Measurements from ENCODE around the gene MRC2.
"Not testable (repeated sequence)": the region's sequence is repeated elsewhere in the genome, so short reads cannot be mapped to it uniquely, and the experiment has no call there.

Gene MRC2

DNA sequence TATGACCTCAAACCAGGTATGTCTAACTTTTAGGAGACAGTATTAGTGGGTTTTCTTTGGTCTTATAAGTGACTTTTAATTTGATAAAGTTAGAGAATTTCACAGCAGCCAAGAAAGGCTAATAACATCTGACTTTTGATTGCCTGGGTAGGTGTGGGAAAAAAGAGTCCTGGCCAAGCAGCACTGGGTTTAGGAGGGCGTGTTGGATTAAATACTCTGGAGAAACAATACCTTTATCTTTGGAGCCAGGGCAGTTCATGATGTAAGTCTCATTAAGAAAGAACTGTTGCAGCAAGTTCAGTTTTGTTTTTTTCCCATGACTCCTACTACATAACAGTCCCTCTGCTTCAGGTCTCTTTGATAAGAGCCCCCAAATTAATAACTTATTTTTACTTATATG is 26.7 kb upstream of the MRC2 start:
- no peak overlapping the region for H3K4me3 Mint-ChIP-seq
- no peak for DNase-seq (ENCODE audit: low spot score in 2 of 2)
- no peak for ATAC-seq (ENCODE audit: low read depth)
- peak overlapping the region; percentile 62 for H3K27ac Mint-ChIP-seq
- H3K36me3 Mint-ChIP-seq, result peaks cover 33% of the 10 kb centered on the region
- no peaks in the 10 kb centered on the region for H3K27me3 Mint-ChIP-seq
- peaks cover 2% of the 10 kb centered on the region for H3K9me3 Mint-ChIP-seq
- no peaks in the 10 kb centered on the region for H3K4me1 Mint-ChIP-seq

DNA sequence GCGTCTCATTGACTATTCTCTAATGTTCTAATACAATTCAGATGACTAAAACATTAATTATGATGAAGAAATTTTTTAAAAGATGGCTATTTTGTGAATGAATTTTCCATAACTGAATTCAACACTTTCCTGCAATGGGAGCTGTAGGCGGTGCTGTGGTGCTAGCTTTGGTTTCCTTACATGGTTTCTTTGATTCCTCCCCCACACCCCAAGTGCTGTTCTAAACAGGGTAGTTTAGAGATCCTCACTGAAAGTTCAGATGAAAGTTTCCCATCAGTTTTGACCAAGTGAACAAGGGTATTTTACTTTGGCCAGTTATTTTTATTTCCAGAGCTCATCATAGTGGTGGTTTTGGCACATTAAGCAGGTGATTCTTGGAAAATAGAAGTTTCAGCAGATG is 26.0 kb upstream of the MRC2 start:
- ATAC-seq (ENCODE audit: low read depth) (no peak), DNase-seq (ENCODE audit: low spot score in 2 of 2) (no peak)
- Mint-ChIP-seq H3K36me3 (peaks cover 32% of the 10 kb centered on the region), H3K4me3 (no peak overlapping the region), H3K27me3 (no peaks in the 10 kb centered on the region), H3K27ac (no peak overlapping the region), H3K4me1 (no peaks in the 10 kb centered on the region), H3K9me3 (peaks cover 2% of the 10 kb centered on the region)

DNA sequence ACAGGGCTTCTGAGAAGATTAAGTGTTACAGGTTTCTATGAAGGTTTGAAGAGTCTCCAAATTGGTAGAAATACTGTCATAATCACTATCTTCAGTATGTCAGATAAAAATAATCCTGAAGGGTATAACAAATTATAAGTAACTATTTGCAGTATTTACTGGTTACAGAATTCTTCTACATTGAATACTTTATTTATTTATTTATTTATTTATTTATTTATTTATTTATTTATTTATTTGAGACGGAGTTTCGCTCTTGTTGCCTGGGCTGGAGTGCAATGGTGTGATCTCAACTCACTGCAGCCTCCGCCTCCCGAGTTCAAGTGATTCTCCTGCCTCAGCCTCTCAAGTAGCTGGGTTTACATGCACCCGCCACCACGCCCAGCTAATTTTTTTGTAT is 23.7 kb upstream of the MRC2 start:
- not testable (repeated sequence) for H3K27me3 Mint-ChIP-seq; H3K9me3 Mint-ChIP-seq; H3K27ac Mint-ChIP-seq; ATAC-seq (ENCODE audit: low read depth); H3K4me3 Mint-ChIP-seq; H3K4me1 Mint-ChIP-seq; DNase-seq (ENCODE audit: low spot score in 2 of 2)
- peaks cover 37% of the 10 kb centered on the region for H3K36me3 Mint-ChIP-seq

DNA sequence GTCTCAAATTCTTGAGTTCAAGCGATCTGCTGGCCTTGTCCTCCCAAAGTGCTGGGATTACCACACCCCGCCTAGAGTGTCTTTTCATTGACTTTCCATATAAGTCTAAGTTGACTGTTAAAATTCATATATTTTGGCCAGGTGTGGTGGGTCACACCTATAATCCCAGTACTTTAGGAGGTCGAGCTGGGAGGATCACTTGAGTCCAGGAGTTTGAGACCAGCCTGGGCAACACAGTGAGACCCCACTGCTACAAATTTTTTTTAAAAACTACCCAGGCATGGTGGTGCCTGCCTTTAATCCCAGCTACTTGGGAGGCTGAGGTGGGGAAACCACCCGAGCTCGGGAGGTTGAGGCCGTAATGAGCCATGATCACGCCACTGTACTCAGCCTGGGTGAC is 21.9 kb upstream of the MRC2 start:
- H3K27ac Mint-ChIP-seq, result no peak overlapping the region
- no peak overlapping the region for H3K4me3 Mint-ChIP-seq
- H3K9me3 Mint-ChIP-seq, result no peaks in the 10 kb centered on the region
- ATAC-seq (ENCODE audit: low read depth), result no peak
- H3K27me3 Mint-ChIP-seq, result no peaks in the 10 kb centered on the region
- H3K36me3 Mint-ChIP-seq, result peaks cover 36% of the 10 kb centered on the region
- H3K4me1 Mint-ChIP-seq, result peaks cover 7% of the 10 kb centered on the region
- DNase-seq (ENCODE audit: low spot score in 2 of 2), result no peak

DNA sequence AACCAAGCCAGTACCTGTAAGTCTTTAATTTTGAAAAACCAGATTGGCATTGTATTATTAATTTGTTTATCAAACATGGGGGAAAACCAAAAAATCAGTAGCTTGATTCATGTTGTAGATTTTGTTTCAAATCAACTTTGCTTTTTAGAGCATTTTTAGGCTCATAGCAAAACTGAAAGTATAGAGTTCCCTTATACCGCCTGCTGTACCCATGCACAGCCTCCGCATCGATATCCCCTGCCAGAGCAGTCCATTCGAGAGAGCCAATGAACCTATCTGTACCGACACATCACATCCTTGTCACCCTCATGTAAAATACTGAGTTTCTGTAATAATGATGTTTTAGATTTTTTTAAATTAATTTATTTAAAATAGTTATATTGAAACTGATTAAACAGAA is 16.2 kb upstream of the MRC2 start:
- Mint-ChIP-seq H3K27ac (peak overlapping the region; percentile 70), H3K27me3 (no peaks in the 10 kb centered on the region), H3K4me3 (peak overlapping the region; percentile 46), H3K4me1 (peaks cover 11% of the 10 kb centered on the region), H3K9me3 (no peaks in the 10 kb centered on the region), H3K36me3 (peaks cover 42% of the 10 kb centered on the region)
- DNase-seq (ENCODE audit: low spot score in 2 of 2), result no peak
- peak; percentile 82 for ATAC-seq (ENCODE audit: low read depth)

DNA sequence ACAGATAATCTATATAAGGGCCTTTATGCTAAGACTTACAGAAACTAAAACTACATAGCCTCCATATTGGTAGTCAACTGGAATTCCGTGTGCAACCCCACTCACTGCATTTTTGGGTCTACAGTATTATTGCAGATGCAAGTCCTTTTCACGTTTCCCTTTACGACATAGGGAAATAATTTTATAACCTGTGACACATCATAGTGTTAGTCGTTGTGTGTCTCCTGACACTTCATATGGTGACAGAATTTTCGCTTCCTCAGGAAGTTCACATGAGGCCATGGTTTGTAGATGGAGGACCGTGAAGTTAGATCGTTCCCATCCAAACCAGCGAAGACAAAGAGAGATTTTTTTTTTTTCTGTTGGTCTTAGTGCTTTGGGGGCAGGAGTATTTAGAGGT is 15.7 kb upstream of the MRC2 start:
- Mint-ChIP-seq H3K36me3 (peaks cover 40% of the 10 kb centered on the region), H3K9me3 (no peaks in the 10 kb centered on the region), H3K27me3 (no peaks in the 10 kb centered on the region), H3K4me3 (no peak overlapping the region), H3K4me1 (peaks cover 11% of the 10 kb centered on the region), H3K27ac (peak overlapping the region; percentile 70)
- DNase-seq (ENCODE audit: low spot score in 2 of 2) (no peak), ATAC-seq (ENCODE audit: low read depth) (peak; percentile 75)

DNA sequence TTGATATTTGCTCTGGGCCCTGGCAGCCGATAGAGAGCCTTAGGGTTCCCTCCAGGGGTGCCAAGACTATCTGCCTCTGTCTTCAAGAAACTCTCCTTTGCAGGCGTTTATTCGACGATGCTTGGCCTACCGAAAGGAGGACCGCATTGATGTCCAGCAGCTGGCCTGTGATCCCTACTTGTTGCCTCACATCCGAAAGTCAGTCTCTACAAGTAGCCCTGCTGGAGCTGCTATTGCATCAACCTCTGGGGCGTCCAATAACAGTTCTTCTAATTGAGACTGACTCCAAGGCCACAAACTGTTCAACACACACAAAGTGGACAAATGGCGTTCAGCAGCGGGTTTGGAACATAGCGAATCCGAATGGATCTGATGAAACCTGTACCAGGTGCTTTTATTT is 15.2 kb upstream of the MRC2 start:
- not testable (repeated sequence) for H3K9me3 Mint-ChIP-seq; H3K27me3 Mint-ChIP-seq; H3K4me3 Mint-ChIP-seq; ATAC-seq (ENCODE audit: low read depth); DNase-seq (ENCODE audit: low spot score in 2 of 2)
- Mint-ChIP-seq H3K27ac (peak overlapping the region; percentile 70), H3K4me1 (peaks cover 11% of the 10 kb centered on the region), H3K36me3 (peaks cover 37% of the 10 kb centered on the region)

DNA sequence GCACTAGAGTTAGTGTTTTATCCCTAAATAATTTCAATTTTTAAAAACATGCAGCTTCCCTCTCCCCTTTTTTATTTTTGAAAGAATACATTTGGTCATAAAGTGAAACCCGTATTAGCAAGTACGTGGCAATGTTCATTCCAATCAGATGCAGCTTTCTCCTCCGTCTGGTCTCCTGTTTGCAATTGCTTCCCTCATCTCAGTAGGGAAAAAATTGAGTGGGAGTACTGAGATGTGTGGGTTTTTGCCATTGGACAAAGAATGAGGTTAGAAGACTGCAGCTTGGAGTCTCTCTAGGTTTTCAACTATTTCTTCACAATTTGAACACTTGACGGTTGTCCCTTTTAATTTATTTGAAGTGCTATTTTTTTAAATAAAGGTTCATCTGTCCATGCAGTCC is 14.4 kb upstream of the MRC2 start:
- not testable (repeated sequence) for H3K4me3 Mint-ChIP-seq; H3K27ac Mint-ChIP-seq; H3K9me3 Mint-ChIP-seq; DNase-seq (ENCODE audit: low spot score in 2 of 2); ATAC-seq (ENCODE audit: low read depth); H3K27me3 Mint-ChIP-seq
- H3K36me3 Mint-ChIP-seq, result peaks cover 31% of the 10 kb centered on the region
- H3K4me1 Mint-ChIP-seq, result peaks cover 11% of the 10 kb centered on the region

DNA sequence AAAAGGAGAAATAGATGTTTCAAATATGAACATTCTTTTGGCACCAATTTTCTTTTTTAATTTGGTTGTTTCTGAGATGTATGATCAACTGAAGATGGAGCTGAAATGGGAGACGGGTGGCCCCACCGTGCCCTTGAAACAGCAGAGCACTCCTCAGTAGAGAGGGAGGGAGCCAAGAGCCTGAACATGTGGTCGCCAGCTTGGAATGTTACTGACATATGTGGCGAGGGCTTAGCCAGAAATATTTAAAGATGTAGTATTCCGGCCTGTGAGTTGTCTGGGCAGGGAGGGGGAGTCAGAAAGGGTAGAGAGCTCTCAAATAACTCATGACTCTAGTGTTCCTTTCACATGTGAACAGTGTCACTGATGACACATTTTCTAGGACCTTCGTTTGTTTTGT is 13.3 kb upstream of the MRC2 start:
- Mint-ChIP-seq H3K4me1 (peaks cover 11% of the 10 kb centered on the region), H3K27me3 (no peaks in the 10 kb centered on the region), H3K4me3 (no peak overlapping the region), H3K36me3 (peaks cover 25% of the 10 kb centered on the region), H3K9me3 (no peaks in the 10 kb centered on the region), H3K27ac (no peak overlapping the region)
- no peak for ATAC-seq (ENCODE audit: low read depth)
- no peak for DNase-seq (ENCODE audit: low spot score in 2 of 2)

DNA sequence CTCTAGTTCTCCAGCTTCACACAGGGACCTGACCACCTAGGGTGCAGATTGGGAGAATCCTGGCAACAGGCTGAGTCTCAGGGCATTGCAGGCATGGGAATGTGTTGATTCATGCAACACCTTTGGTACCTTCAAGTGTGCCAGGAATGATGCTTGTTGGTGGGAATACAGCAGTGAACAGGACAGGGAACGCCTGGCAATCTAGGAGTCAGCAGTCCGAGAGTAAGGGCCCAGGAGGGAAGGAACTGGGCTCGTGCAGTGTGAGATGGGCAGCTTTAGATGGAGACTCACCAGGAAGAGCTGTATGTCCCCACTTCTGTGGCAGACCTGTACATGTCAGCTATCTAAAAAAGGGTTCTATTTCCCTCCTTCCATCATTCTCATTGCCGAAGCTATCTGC is 12.0 kb upstream of the MRC2 start:
- Mint-ChIP-seq H3K27ac (no peak overlapping the region), H3K9me3 (no peaks in the 10 kb centered on the region), H3K27me3 (no peaks in the 10 kb centered on the region), H3K36me3 (peaks cover 17% of the 10 kb centered on the region), H3K4me1 (peaks cover 5% of the 10 kb centered on the region), H3K4me3 (no peak overlapping the region)
- no peak for DNase-seq (ENCODE audit: low spot score in 2 of 2)
- ATAC-seq (ENCODE audit: low read depth), result no peak

DNA sequence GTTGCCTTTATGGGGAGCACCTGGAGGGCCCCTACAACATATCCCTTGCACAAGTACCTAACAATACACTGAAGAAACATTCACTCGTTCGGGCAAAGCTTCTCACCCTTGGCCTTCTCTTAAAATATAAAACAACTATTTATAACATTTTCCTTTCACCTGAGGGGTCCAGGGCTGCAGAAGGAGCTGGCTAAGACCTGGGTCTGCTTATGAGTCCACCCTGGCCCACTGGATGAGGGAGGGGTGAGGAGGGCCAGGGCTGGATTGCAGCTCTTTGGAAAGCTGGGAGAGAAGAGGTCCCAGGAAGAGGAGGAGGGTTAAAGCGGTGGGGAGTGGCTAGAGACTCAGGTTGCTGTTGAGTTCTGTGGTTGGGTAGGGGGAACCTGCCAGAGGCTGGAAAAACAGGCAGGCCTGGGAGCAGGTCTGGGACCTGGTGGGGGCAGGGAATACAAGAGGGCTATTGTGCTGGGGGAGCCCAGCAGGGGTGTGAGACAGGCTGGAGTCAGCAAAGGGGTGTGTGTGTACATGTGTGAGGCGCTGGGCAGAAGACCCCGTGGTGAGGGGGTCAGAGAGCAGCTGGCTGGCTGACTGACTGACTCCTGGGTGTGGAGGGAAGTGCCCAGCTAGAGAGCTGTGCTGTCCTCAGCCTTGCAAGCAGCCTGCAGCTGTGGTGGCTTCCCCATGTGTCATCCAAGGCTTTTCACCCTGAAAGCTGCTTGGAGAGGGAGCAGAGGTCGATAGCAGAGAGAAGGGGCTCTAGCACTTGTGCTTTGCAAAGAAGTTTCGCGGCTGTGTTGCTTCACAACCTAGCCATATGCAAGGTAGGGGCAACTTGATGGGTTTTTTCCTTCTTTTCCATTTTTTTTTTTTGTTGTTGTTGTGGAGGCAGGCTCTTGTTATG is 10.2 kb upstream of the MRC2 start:
- Mint-ChIP-seq H3K27ac (no peak overlapping the region), H3K4me3 (no peak overlapping the region), H3K4me1 (no peaks in the 10 kb centered on the region), H3K36me3 (peaks cover 11% of the 10 kb centered on the region), H3K27me3 (no peaks in the 10 kb centered on the region), H3K9me3 (no peaks in the 10 kb centered on the region)
- ATAC-seq (ENCODE audit: low read depth) (no peak), DNase-seq (ENCODE audit: low spot score in 2 of 2) (no peak)

DNA sequence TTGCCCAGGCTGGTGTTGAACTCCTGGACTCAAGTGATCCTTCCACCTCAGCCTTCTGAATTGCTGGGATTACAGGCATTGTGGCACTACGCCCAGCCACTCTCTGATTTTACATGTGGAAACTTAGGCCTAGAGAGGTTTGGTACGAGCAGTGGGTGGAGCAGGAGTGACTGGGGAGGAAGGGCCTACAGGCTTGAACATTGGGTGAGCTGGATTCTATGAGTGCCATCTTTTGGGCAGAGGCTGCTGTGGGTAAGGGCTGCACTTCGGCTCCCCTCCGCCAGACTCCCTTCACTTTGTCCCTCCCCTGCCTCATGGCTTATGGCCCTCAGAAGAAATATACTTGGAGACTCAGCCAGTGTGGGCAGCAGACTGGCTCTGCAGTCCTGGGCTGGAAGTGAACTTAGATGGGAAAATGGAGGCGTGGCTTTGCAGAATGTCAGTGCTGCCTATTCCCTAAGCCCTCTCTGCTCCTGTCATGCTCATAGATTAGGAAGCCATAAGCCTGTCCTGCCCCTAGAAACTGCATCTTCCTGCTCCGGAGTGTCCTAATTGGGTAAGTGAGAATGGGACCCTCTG is 9.5 kb upstream of the MRC2 start:
- Mint-ChIP-seq H3K4me3 (no peak overlapping the region), H3K27me3 (no peaks in the 10 kb centered on the region), H3K4me1 (no peaks in the 10 kb centered on the region), H3K27ac (no peak overlapping the region), H3K9me3 (no peaks in the 10 kb centered on the region), H3K36me3 (peaks cover 10% of the 10 kb centered on the region)
- DNase-seq (ENCODE audit: low spot score in 2 of 2), result no peak
- ATAC-seq (ENCODE audit: low read depth), result no peak

DNA sequence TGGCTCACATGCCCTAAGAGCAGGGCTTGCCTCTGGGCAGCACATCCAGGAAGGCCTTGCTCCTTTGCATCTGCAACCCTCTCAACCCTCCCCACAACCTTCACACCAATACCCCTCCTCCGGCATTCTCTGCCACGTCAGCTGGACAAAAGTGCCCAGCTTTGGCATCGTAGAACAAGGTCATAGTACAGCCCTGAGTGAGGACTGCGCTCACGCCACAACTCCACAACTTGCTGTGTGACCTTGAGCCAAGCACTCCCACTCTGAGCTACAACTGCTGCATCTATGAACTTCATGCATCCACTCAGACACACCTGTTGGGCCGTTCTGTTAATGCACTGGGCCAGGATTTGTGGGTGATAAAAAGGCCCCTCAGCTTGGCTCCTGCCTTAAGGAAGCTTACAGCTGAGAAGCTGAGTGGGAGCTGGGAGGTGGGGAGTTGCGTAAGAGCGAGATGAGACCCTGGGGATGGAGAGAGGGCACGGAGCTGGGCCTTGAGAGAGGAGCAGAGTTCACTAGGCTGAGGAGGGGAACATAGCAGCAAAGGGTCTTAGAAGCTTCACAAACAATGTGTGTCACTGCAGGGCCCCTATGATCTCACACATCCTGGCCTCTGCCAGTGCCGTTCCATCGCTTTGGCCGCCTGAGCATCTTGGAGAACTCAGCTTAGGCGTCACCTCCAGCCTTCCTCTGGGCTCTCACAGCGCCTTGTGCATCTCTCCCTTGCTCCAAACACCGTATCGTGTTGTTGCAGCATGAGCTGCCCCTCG is 8.6 kb upstream of the MRC2 start:
- Mint-ChIP-seq H3K36me3 (peaks cover 10% of the 10 kb centered on the region), H3K27me3 (no peaks in the 10 kb centered on the region), H3K4me3 (no peak overlapping the region), H3K27ac (no peak overlapping the region), H3K4me1 (no peaks in the 10 kb centered on the region), H3K9me3 (no peaks in the 10 kb centered on the region)
- DNase-seq (ENCODE audit: low spot score in 2 of 2) (no peak), ATAC-seq (ENCODE audit: low read depth) (no peak)

DNA sequence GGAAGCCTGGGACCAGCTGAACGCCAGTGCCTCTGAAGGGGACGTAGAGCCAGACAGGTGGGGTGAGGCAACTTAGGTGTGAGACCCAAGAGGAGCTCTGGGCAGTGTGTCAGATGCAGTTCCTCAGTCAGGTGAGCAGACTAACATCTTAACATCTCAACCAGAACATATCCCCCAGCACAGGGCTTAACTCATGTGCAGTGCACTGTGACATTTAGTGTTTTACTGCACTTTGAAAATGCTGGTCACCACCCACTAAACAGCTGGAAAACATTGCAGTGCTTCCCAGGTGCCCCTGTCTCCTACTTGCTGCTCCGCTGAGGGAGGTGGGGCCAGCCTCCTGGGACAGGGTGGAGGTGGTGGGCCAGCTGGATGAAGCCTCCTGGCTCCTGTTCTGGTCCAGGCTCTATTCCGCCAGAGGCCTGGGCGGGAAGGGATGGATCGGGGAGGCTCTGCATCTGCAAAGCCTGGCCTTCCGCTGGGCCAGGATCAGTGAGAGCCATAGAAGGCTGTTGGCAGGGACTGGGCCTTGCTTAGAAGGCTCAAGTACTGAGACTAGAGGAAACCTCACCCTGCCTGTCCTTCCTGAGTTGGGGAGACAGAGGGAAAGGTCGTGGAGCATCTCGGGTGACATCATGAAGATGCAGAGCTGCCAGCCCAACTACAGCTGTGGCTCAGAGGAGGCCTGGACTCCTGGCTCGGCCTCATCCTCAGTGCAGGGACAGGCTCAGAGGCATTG is 7.9 kb upstream of the MRC2 start:
- no peak for DNase-seq (ENCODE audit: low spot score in 2 of 2)
- Mint-ChIP-seq H3K27me3 (no peaks in the 10 kb centered on the region), H3K27ac (no peak overlapping the region), H3K4me1 (no peaks in the 10 kb centered on the region), H3K9me3 (no peaks in the 10 kb centered on the region), H3K36me3 (peaks cover 6% of the 10 kb centered on the region), H3K4me3 (no peak overlapping the region)
- ATAC-seq (ENCODE audit: low read depth), result no peak
